Ovary (tissue), 3 donors: ENCODE data around the gene ITPK1.

Experiments
- CTCF ChIP-seq, 3 donors: fragments of 450-650 bp in 2 of 3; fragments of 200-600 bp in 1 of 3; IDR thresholded peaks; one replicate each; pipeline versions ENCODE4 v1.5.1 to v1.8.0; 2016 to 2022; ENCODE audit warnings: antibody characterized with exemption in 3 of 3, mild to moderate bottlenecking in 1 of 3
- EP300 ChIP-seq: sonication (generic); formaldehyde crosslinking; IDR thresholded peaks from one replicate; pipeline ENCODE4 v1.6.1; 2017; ENCODE audit warnings: antibody characterized with exemption
- POLR2A ChIP-seq: fragments of 450-650 bp; IDR thresholded peaks from one replicate; pipeline ENCODE4 v1.6.1; 2017; ENCODE audit warnings: antibody characterized with exemption, mild to moderate bottlenecking, moderate library complexity
- donor health status: DM: no; HTN: no; CAD: no.

GRCh38 chr14:92928258-92928629 is 187.5 kb downstream of the ITPK1 start:
- no peak for TF ChIP-seq EP300
- no peak for TF ChIP-seq CTCF (IDR thresholded peaks at IDR 0.05)
- no peak for TF ChIP-seq POLR2A
